ENCODE measurements around the gene FAM240A.

DNA sequence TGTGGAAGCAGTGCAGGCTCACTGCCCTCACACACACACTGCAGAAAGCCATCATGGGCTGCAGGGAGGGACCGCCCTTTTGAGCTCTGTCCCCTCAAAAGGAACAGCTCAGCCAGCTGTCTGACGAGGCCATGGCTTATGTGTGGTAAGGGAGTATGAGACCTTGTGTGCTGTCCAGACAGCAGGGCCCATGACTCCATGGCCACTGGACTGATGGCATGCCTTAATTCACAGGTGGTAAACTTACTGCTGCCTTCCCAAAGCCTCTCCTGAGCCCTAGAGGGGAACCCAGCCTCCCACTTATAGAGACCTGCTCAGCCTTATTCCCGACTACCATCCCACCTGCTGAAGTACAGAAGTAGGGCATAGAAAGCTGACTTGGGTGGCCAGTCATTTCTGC lies 5.6 kb downstream of the FAM240A start:
- TF ChIP-seq, protein P1, sequence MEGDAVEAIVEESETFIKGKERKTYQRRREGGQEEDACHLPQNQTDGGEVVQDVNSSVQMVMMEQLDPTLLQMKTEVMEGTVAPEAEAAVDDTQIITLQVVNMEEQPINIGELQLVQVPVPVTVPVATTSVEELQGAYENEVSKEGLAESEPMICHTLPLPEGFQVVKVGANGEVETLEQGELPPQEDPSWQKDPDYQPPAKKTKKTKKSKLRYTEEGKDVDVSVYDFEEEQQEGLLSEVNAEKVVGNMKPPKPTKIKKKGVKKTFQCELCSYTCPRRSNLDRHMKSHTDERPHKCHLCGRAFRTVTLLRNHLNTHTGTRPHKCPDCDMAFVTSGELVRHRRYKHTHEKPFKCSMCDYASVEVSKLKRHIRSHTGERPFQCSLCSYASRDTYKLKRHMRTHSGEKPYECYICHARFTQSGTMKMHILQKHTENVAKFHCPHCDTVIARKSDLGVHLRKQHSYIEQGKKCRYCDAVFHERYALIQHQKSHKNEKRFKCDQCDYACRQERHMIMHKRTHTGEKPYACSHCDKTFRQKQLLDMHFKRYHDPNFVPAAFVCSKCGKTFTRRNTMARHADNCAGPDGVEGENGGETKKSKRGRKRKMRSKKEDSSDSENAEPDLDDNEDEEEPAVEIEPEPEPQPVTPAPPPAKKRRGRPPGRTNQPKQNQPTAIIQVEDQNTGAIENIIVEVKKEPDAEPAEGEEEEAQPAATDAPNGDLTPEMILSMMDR (conservative IDR thresholded peaks at IDR 0.05 in 1 of 2, IDR thresholded peaks at IDR 0.05 in 1 of 2; ENCODE audit: low read depth in 1 of 2, low read length in 2 of 2), result no peak
- no peak for TF ChIP-seq EZH2 (IDR thresholded peaks at IDR 0.05; ENCODE audit: low read length, missing control alignments)

Data from fibroblast of lung (primary cell).